Stimulated activated CD4-positive, alpha-beta T cell treated with anti-CD3 and anti-CD28 coated beads, TNF-alpha, amount 100 ng/mL, for 4 hours (primary cell): Measurements from ENCODE around the gene BPI.
"Not testable (repeated sequence)": the region's sequence is repeated elsewhere in the genome, so short reads cannot be mapped to it uniquely, and the experiment has no call there.

ENCODE experiments used
- DNase-seq, 3 experiments: peaks; one replicate each; pipeline ENCODE4 v3.0.0-alpha.2; 2020; ENCODE audit warnings: low read depth in 3 of 3

BPI gene

GRCh38 chr20:38304845-38305447 lies 990 bp downstream of the BPI start:
- no peak for DNase-seq

- DNase-seq, result no peak
These were observed 1.6 kb downstream of the BPI start for GRCh38 chr20:38305541-38305940.

- no peak for DNase-seq
These were observed 2.4 kb downstream of the BPI start for GRCh38 chr20:38306379-38306778.

GRCh38 chr20:38307371-38308046 lies 3.6 kb downstream of the BPI start:
- DNase-seq, result no peak

GRCh38 chr20:38308047-38308438 lies 4.1 kb downstream of the BPI start:
- DNase-seq, result no peak

- no peak for DNase-seq
These were observed 4.5 kb downstream of the BPI start for GRCh38 chr20:38308447-38308846.

GRCh38 chr20:38311091-38311490 lies 7.1 kb downstream of the BPI start:
- DNase-seq, result no peak

GRCh38 chr20:38311491-38311890 lies 7.5 kb downstream of the BPI start:
- no peak for DNase-seq

GRCh38 chr20:38313676-38314075 lies 9.7 kb downstream of the BPI start:
- DNase-seq, result no peak

- DNase-seq, result not testable (repeated sequence)
These were observed 10.4 kb downstream of the BPI start for GRCh38 chr20:38314350-38314749.

GRCh38 chr20:38315290-38315966 lies 11.5 kb downstream of the BPI start:
- DNase-seq, result no peak

- DNase-seq, result no peak
These were observed 12.4 kb downstream of the BPI start for GRCh38 chr20:38316341-38316740.

- DNase-seq, result no peak
These were observed 13.5 kb downstream of the BPI start for GRCh38 chr20:38317422-38317821.

GRCh38 chr20:38320221-38320620 lies 16.3 kb downstream of the BPI start:
- DNase-seq, result no peak

GRCh38 chr20:38321959-38322598 lies 18.1 kb downstream of the BPI start:
- no peak for DNase-seq

- no peak for DNase-seq
These were observed 20.2 kb downstream of the BPI start for GRCh38 chr20:38324159-38324558.

- no peak for DNase-seq
These were observed 21.2 kb downstream of the BPI start for GRCh38 chr20:38325167-38325566.

GRCh38 chr20:38325905-38326304 lies 21.9 kb downstream of the BPI start:
- DNase-seq, result no peak

- DNase-seq, result no peak
These were observed 22.4 kb downstream of the BPI start for GRCh38 chr20:38326309-38326708.

- no peak for DNase-seq
These were observed 26.7 kb downstream of the BPI start for GRCh38 chr20:38330638-38331037.

GRCh38 chr20:38331245-38331644 lies 27.3 kb downstream of the BPI start:
- no peak for DNase-seq

- DNase-seq, result no peak
These were observed 27.9 kb downstream of the BPI start for GRCh38 chr20:38331814-38332213.

- no peak for DNase-seq
These were observed 30.1 kb downstream of the BPI start for GRCh38 chr20:38334016-38334415.
